Small intestine (tissue), 16 donors: ENCODE results near the gene HTN3. TPM values are rescaled to one million over a fixed set of nuclear protein-coding genes. Genes with fewer than 3 reads are reported as not detected.
"Not testable (repeated sequence)": the region's sequence is repeated elsewhere in the genome, so short reads cannot be mapped to it uniquely, and the experiment has no call there.

ENCODE experiments used
- DNase-seq, 2 donors: peaks; one replicate each; pipeline versions ENCODE4 v3.0.0 to v3.0.0-alpha.2; 2013
- FAIRE-seq: peaks from 2 replicates; lab custom pipeline; 2012; peaks lifted over from hg19 to GRCh38; lab: Jason Lieb, UNC
- H3K27ac ChIP-seq, 3 donors: one replicate each; pipeline ENCODE4 v1.5.1; 2013; ENCODE audit warnings: low read length in 2 of 3, mild to moderate bottlenecking in 2 of 3, control low read depth in 1 of 3, inconsistent platforms in 1 of 3, low read depth in 1 of 3, moderate library complexity in 1 of 3
- H3K27me3 ChIP-seq, 3 donors: one replicate each; pipeline ENCODE4 v1.6.1; 2013; ENCODE audit warnings: low read length in 3 of 3, inconsistent platforms in 1 of 3; ENCODE audit not compliant: control insufficient read depth in 3 of 3, insufficient read depth in 3 of 3
- H3K36me3 ChIP-seq, 3 donors: one replicate each; pipeline ENCODE4 v1.6.1; 2013; ENCODE audit warnings: low read length in 3 of 3, inconsistent platforms in 1 of 3, low read depth in 1 of 3, mild to moderate bottlenecking in 1 of 3, moderate library complexity in 1 of 3; ENCODE audit not compliant: control insufficient read depth in 3 of 3, insufficient read depth in 2 of 3
- H3K4me1 ChIP-seq, 3 donors: one replicate each; pipeline ENCODE4 v1.6.1; 2013; ENCODE audit warnings: low read length in 2 of 3, inconsistent platforms in 1 of 3, low read depth in 1 of 3, mild to moderate bottlenecking in 1 of 3, moderate library complexity in 1 of 3; ENCODE audit not compliant: control insufficient read depth in 3 of 3, insufficient read depth in 2 of 3
- H3K4me3 ChIP-seq, 3 donors: one replicate each; pipeline ENCODE4 v1.5.1; 2013; ENCODE audit warnings: low read length in 3 of 3, control low read depth in 1 of 3, inconsistent platforms in 1 of 3, low read depth in 1 of 3, mild to moderate bottlenecking in 1 of 3, moderate library complexity in 1 of 3
- H3K9me3 ChIP-seq, 2 donors: one replicate each; pipeline ENCODE4 v1.6.1; 2013; ENCODE audit warnings: low read depth in 1 of 2, low read length in 1 of 2; ENCODE audit not compliant: control insufficient read depth in 2 of 2, insufficient read depth in 1 of 2
- WGBS, 3 donors: extraction: QIAGEN DNeasy Blood & Tissue Kit; methylation state at CpG; one replicate each; pipeline ENCODE4 v1.1.7; 2013; 5-methylcytosine and 5-hydroxymethylcytosine counted together
- long read RNA-seq, 10 donors: transcript quantifications; one replicate each; lab custom pipeline, GENCODE V29; 2026
- polyA plus RNA-seq, 4 donors: library from polyadenylated mRNA; stranded (reverse) in 3 of 4; unstranded in 1 of 4; fragments of 200-250 nt in 3 of 4; fragments of 120-200 nt in 1 of 4; gene quantifications; one replicate each; pipeline versions ENCODE4 v1.2.1 to v1.2.3, GENCODE V29; 2013
- donor health status: healthy with polysubstance abuse.
- donor health status: control.
- donor health status: control.
- donor health status: Bipolar disorder and iron deficiency.
- donor health status: healthy.

Gene HTN3
- polyA plus RNA-seq = not detected
- long read RNA-seq, donor 1 = 0 reads
- long read RNA-seq, donor 2 = 0 reads
- long read RNA-seq, donor 3 = 0 reads
- long read RNA-seq, donor 4 = 0 reads
- long read RNA-seq, donor 5 = 0 reads
- long read RNA-seq, donor 6 = 0 reads
- long read RNA-seq, donor 7 = 0 reads
- long read RNA-seq, donor 8 = 0 reads
- long read RNA-seq, donor 9 = 0 reads
- long read RNA-seq, donor 10 = 0 reads

- H3K9me3 ChIP-seq, DNase-seq, H3K4me1 ChIP-seq, FAIRE-seq, H3K27ac ChIP-seq, H3K36me3 ChIP-seq, H3K4me3 ChIP-seq, H3K27me3 ChIP-seq: not testable (repeated sequence)
- WGBS, 3 donors = 86 to 89% (median 87%) methylated on average over 6 of the region's 7 CpGs
These were observed at the start of gene HTN3 for GRCh38 chr4:70028159-70028558. Gene HTN3 (plus strand): TSS chr4:70028459. CDS start chr4:70030741, 2,282 bp downstream.

DNA sequence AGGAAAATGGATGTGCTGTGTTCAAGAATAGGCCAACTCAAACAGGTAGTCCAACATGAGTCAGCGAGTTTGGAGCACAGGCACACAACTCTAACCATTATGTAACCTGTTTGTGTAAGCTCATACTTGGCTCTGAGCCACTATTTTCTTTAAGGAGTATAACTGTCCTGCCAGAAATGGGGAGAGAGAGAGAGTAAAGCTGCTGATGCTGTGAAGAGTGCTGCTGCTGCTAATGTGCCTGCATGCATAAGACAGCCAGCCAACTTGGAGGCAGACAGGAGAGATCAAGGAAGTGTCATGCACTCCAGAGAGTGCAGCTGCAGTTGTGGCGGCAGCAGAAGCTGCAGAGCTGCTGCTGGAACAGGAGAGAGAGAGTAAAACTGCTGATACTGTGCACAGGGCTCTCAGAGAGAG is 44.2 kb upstream of the HTN3 start:
- no peaks in the 10 kb centered on the region for H3K36me3 ChIP-seq
- H3K4me3 ChIP-seq = no peak overlapping the region
- H3K27me3 ChIP-seq = no peaks in the 10 kb centered on the region
- DNase-seq (peak; percentile 5 to 44), FAIRE-seq (no peak)
- no peaks in the 10 kb centered on the region for H3K9me3 ChIP-seq
- 30 to 48% (median 36%) methylated on average over 2 of the region's 2 CpGs for WGBS, 3 donors
- no peaks in the 10 kb centered on the region for H3K4me1 ChIP-seq
- H3K27ac ChIP-seq = no peak overlapping the region

DNA sequence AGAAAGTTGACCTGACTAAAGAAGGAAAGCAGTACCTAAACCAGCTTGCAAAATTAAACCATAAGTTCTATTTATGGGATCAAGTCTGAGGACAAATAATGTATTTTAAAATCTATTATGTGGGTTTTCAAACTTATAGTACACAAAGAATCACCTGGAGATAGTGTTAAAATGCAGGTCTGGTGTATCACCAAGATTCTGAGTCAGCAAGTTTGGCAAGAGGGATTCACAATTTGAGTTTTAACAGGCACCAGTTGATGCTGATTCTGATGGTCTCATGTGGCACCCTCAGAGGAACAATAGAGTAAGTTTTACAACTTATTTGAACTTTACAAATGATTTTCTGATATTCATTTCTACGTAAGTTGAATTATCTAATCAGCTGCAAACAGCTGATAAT is 41.6 kb upstream of the HTN3 start:
- H3K4me3 ChIP-seq = no peak overlapping the region
- DNase-seq (no peak), FAIRE-seq (no peak)
- H3K36me3 ChIP-seq = no peaks in the 10 kb centered on the region
- H3K27ac ChIP-seq = no peak overlapping the region
- H3K27me3 ChIP-seq = no peaks in the 10 kb centered on the region
- no peaks in the 10 kb centered on the region for H3K4me1 ChIP-seq
- H3K9me3 ChIP-seq = no peaks in the 10 kb centered on the region
- WGBS, 3 donors = 35 to 66% (median 56%) methylated on average over 1 of the region's 1 CpG

- no peaks in the 10 kb centered on the region for H3K9me3 ChIP-seq
- H3K36me3 ChIP-seq = no peaks in the 10 kb centered on the region
- FAIRE-seq (no peak), DNase-seq (no peak)
- H3K27ac ChIP-seq = no peak overlapping the region
- no peaks in the 10 kb centered on the region for H3K4me1 ChIP-seq
- H3K27me3 ChIP-seq = no peaks in the 10 kb centered on the region
- WGBS, 3 donors = 32 to 66% (median 49%) methylated on average over 4 of the region's 4 CpGs
- H3K4me3 ChIP-seq = no peak overlapping the region
These were observed 37.2 kb upstream of the HTN3 start for GRCh38 chr4:69991016-69991415.

- no peaks in the 10 kb centered on the region for H3K9me3 ChIP-seq
- no peaks in the 10 kb centered on the region for H3K4me1 ChIP-seq
- H3K27ac ChIP-seq = no peak overlapping the region
- no peak for FAIRE-seq
- no peak for DNase-seq
- WGBS, 3 donors = 80 to 87% (median 85%) methylated on average over 5 of the region's 5 CpGs
- H3K4me3 ChIP-seq = no peak overlapping the region
- H3K36me3 ChIP-seq = no peaks in the 10 kb centered on the region
- H3K27me3 ChIP-seq = no peaks in the 10 kb centered on the region
These were observed 33.5 kb upstream of the HTN3 start for GRCh38 chr4:69994782-69995181.

- no peaks in the 10 kb centered on the region for H3K27me3 ChIP-seq
- H3K36me3 ChIP-seq = no peaks in the 10 kb centered on the region
- 64 to 75% (median 67%) methylated on average over 3 of the region's 3 CpGs for WGBS, 3 donors
- FAIRE-seq (no peak), DNase-seq (no peak)
- no peaks in the 10 kb centered on the region for H3K9me3 ChIP-seq
- no peaks in the 10 kb centered on the region for H3K4me1 ChIP-seq
- no peak within 1 kb of the TSS for H3K4me3 ChIP-seq
- H3K27ac ChIP-seq = no peak within 1 kb of the TSS
These were observed 32.7 kb upstream of the HTN3 start, which contains the start of gene STATH for GRCh38 chr4:69995526-69996016. Gene STATH (plus strand): TSS chr4:69995966. CDS start chr4:69998438, 2,472 bp downstream.

GRCh38 chr4:69999420-69999819 is 28.8 kb upstream of the HTN3 start:
- no peaks in the 10 kb centered on the region for H3K4me1 ChIP-seq
- no peaks in the 10 kb centered on the region for H3K9me3 ChIP-seq
- no peaks in the 10 kb centered on the region for H3K27me3 ChIP-seq
- H3K4me3 ChIP-seq = no peak overlapping the region
- FAIRE-seq (no peak), DNase-seq (no peak)
- no peaks in the 10 kb centered on the region for H3K36me3 ChIP-seq
- WGBS, 3 donors = 79 to 91% (median 86%) methylated on average over 3 of the region's 3 CpGs
- H3K27ac ChIP-seq = no peak overlapping the region

DNA sequence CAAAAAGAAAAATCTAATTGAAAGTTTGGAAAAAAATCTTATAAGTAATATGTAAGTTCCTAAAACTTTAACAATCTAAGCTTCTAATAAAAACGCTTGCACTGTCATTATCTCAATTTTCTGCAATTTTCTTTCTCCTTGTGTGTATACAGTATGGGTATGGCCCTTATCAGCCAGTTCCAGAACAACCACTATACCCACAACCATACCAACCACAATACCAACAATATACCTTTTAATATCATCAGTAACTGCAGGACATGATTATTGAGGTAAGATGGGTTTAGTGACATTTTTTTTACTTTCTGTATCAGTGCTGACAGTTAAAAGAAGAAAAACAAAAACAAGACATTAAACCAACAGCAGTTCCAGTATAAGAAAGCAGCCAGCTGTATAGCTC is 27.5 kb upstream of the HTN3 start:
- Histone ChIP-seq H3K9me3 (no peaks in the 10 kb centered on the region), H3K27me3 (no peaks in the 10 kb centered on the region), H3K4me1 (no peaks in the 10 kb centered on the region), H3K4me3 (no peak overlapping the region), H3K36me3 (no peaks in the 10 kb centered on the region), H3K27ac (no peak overlapping the region)
- no peak for DNase-seq
- no peak for FAIRE-seq
- 77 to 82% (median 80%) methylated on average over 1 of the region's 1 CpG for WGBS, 3 donors

GRCh38 chr4:70002507-70002906 is 25.8 kb upstream of the HTN3 start:
- Histone ChIP-seq H3K27ac (no peak overlapping the region), H3K4me3 (no peak overlapping the region), H3K9me3 (no peaks in the 10 kb centered on the region), H3K27me3 (no peaks in the 10 kb centered on the region), H3K36me3 (no peaks in the 10 kb centered on the region), H3K4me1 (no peaks in the 10 kb centered on the region)
- FAIRE-seq = no peak
- DNase-seq = no peak
